T-helper 2 cell (primary cell): Measurements from ENCODE around the gene P2RY4.
"Not testable (repeated sequence)": the region's sequence is repeated elsewhere in the genome, so short reads cannot be mapped to it uniquely, and the experiment has no call there.

Source experiments
- DNase-seq, 5 experiments: peaks; one replicate each; pipeline versions ENCODE4 v3.0.0 to v3.0.0-alpha.2; 2012 to 2022

P2RY4 gene

DNA sequence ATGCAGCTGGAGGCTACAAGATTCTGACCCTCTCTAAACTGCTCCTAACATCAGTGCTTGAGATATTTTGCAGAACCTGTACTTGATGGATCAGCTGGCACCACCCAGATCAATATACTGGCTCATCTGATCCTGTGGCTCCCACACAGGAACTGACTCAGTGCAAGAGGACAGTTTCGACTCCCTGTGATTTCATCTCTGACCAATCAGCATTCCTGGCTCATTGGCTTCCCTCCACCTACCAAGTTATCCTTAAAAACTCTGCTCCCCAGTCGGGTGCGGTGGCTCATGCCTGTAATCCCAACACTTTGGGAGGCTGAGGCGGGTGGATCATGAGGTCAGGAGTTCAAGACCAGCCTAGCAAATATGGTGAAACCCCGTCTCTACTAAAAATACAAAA is 16.4 kb downstream of the P2RY4 start:
- not testable (repeated sequence) for DNase-seq

DNA sequence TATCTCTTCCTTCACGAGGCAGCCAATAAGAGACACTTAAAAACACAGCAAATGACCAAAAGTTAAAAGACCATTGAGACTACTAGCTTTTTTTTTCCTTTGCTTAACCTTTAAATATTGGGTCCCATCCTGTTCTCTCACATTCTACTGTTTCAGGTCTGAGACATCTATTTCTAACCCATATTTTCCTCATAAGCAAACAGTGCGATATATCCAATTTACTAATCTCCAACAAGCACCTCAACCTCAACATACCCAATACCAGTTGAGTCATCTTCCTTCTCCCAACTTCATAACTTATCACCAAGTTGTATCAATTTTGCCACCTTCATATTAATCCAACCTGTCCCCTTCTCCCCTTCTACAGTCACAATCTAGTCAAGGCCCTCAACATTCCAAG is 18.5 kb downstream of the P2RY4 start:
- no peak for DNase-seq

DNA sequence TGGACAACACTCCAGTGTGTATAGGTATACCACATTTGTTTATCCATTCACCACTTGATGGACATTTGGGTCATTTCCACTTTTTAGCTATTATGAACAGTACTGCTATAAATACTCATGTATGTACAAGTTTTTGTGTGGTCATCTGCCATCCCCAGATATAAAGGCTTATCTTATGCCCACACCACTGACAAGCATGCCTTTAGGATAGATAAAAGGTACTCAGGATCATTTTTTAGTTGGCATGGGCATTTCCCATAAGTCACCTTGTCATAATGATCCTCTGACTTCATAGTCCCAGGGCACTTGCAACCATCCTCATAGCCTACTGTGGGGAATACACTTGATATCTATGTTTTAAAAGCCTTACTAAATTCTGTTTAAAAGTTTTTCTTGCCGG is 19.3 kb downstream of the P2RY4 start:
- no peak for DNase-seq

DNA sequence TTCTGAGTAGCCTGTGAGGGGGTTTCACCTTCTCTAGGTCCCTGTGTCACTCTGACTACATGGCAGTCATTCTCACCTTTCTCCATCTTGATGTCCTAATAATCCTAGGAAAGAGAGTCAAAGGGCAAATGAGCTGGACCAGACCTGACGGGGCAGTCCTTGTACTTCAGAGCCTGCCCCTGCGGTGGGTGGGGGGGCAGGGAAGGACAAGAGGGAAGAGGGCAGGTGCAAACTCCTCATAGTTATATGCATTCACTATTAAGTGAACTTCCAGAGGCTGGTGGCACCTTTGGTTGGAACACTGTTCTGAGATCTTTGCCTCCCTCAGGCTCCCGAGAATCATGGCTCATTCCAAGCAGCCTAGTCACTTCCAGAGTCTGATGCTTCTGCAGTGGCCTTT is 25.6 kb downstream of the P2RY4 start, which contains the start of gene AWAT1:
TSS of gene AWAT1 (plus strand) at position 301 of the 400 bp plus-strand sequence. CDS start at position 342, 41 bp downstream.
- no peak for DNase-seq

DNA sequence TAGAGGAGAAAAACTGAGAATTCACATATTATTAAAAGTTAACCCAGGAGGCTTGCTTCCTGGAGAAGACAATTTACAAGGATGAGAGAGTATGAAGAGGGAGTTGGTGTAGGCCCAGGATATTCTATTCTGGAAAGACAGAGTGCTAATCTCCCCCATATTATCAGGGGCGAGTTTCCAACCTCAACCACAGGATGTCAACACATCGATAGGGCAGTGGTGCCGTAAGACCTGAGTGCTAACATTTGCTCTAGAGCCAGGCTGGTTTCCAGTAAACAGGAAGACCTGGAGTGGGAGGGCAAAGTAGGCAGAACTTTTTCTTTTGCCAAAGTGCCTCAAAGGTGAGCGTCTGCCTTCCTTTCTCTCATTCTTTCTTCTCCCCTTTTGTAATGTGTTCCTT is 28.3 kb downstream of the P2RY4 start:
- no peak for DNase-seq

DNA sequence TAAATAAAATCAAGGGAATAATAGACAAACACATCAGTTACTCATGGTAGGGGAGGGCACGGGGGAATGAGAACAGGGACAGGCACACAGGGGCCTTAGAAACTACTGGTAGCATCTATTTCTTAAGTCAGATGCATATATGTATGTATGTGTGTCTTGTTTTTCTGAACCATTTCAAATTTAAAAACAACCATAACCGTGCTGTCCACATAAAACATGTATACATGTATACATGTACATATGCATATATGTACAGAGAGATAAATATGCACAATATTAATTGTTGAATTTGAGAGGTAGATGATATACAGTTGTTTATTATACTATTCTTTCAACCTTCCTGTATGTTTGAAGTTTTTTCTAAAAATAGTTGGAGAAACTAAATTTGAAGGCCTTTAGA is 33.3 kb downstream of the P2RY4 start:
- DNase-seq, result no peak

DNA sequence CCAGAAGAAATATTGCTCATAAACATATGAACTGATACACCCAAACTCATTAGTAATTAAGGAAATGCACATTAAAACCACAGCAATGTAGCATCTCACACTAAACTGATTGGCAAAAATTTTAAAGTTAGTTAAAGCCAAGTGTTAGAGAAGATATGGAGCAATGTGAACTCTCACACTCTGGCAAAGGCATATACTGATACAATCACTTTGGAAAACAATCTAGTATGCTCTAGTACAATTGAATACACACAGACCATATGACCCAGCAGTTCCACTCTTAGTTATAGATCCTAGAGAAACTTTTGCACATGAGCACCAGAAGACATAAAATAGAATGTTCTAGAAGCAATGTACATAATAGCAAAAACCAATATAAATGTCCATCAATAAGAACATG is 34.0 kb downstream of the P2RY4 start:
- DNase-seq, result no peak

DNA sequence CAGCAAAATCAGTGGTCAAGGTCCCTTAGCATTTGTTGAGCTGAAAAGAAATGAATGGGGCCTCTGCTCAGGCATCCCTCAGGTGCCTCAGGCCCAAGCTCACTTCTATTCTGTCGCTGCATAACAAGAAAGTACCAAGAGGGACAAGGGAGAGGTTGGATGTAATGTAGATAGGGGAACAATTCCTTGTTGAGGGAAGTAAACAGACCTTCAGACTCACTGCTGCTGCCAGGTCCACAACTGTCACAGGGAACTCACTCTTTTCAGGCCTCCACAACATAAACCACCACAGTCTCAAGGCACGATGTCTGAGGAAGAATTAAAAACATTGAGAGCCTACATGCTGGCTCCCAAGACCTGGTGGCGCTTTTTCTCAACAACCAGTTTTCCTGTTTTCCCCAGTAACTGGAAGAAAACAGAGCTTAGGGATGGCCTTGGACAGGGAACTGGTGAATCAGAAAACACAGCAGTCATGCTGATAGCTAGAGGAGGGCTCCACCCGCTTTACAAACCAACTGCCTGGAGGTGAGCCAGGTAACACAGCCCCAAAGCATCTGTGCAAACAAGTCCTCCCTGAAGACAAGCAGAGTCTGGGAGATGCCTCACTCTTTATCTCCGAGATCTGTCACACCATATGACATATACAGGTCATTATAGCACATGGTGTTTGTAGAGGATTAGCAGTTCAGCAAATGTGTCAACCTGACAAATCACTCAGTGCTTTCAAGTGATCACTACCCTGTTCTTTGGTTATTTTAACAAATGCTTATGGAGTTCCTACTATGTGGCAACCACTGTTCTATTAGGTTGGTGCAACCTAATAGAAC is 39.9 kb downstream of the P2RY4 start:
- peak in 1 of 5 experiments; percentile 3 for DNase-seq

DNA sequence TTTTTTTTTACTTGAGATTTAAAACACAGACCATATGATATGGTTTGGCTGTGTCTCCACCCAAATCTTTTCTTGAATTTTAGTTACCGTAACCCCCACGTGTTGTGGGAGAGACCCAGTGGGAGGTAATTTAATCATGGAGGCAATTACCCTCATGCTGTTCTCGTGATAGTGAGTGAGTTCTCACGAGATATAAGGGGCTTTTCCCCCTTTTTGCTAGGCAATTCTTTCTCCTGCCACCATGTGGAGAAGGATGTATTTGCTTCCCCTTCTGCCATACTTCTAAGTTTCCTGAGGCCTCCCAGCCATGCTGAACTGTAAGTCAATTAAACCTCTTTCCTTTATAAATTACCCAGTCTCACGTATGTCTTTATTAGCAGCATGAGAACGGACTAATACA is 50.4 kb downstream of the P2RY4 start:
- not testable (repeated sequence) for DNase-seq

DNA sequence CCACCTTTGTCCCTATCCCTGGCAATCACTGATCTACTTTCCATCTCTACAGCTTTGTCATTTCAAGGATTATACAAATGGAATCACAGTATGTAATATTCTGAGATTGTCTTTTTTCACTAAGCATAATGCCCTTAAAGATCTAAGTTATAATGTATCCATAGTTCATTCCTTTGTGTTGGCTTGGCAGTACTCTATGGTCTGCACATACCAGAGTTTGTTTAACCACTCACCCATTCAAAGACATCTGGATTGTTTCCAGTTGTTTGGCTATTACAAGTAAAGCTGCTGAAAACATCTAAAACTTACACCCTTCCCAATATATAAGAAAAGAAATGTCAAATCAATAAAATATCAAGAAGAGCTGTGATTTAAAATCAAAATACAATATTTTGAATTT is 51.5 kb downstream of the P2RY4 start:
- no peak for DNase-seq
